T47D (cell line): ENCODE data around the gene ASIC1.

Experiments
- DNase-seq, 2 experiments: peaks; one replicate each; pipeline versions ENCODE4 v3.0.0 to v3.0.0-alpha.2; 2011 to 2012; ENCODE audit warnings: low read depth in 1 of 2, low spot score in 1 of 2
- JUND ChIP-seq: IDR thresholded peaks from 2 replicates; pipeline ENCODE4 v1.6.1; 2012; ENCODE audit warnings: low read depth
- in situ Hi-C: cut with HindIII; loops from 2 replicates; pipeline ENCODE4 v1.10.0; 2016; ENCODE audit warnings: low sequenced_read_pairs, low pct_unique_long_range_greater_than_20kb

Gene ASIC1

DNA sequence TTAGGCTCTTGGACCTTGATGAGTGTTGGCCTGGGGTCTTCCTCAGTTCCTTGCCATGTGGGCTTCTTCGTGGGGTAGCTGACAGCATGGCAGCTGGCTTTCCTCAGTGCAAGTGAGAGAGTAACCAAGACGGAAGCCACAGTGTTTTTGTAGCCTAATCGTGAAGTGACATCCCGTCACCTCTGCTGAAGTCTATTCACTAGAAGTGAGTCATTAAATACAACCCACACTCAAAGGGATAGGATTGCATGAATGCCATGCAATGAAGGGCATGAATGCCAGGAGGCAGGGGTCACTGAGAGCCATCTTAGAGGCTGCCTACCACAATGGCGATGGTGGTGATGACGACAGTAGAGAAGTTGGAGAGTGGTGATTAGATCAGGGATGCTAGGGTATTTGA is 13.5 kb upstream of the ASIC1 start:
- DNase-seq: no peak
- in situ Hi-C loops: no loop called here
- TF ChIP-seq JUND: no peak

DNA sequence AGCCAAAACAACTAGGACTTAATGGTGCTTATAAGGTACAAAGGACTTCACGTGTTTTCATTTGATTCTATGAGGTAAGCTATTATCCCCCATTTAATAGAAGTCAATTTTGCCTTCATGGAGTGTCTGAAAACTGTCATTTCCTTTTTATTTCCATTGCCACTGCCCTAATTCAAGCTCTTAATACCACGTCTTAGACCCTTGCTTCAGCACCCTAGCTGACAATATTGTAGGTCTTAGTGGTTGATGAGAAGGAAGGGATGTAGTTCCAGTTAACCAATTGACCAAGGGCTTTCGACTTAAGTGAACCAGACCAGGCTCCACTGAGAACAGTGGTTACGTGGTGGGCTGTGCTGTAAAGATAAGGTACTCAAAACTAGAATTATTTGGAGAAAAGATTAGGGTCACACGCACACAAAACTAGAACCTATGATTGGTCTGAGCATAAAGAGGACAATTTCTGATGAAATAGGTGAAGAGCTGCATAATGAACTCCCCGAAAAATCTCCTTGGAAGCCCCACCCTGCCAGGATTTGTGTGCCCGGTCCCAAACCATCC is 9.6 kb upstream of the ASIC1 start:
- in situ Hi-C loops: no loop called here
- no peak for TF ChIP-seq JUND
- no peak for DNase-seq

DNA sequence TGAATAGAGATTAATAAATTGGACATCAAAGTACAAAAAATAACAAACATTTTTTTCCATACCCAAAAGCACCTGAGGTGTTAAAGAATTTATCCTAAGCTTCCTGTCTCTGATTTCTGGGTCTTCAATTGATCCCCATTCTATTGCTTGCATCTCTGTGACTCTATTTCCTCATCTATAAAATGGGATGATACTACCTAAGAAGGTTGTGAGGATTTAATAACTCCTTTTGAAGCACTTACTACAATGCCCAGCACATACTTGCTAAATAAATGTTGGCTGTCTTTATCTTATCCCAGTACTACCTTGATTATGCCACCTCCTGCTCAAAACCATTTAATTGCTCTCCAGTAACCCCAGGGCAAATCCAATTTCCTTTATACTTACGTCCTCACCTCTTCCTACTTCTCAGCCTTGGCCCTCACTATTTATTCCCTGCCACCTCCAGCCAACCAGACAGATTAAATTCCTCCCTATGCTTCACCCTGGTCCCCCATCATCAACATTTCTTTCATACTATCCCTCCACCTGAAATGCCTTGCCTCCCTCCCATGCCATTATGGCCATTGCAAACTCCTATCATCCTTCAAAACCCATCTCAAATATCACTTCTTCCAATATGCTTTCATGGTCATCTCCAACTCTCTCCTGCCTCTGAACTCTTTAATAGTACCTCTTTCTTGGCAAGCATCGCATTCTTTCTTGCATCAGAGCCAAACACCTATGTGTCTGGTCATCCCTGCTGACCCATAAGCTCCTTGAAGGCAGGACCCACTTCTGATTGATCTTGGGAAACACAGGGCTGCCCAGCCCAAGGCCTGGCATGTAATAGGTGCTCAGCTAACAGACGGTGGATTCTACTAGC is 7.9 kb upstream of the ASIC1 start:
- TF ChIP-seq JUND: no peak
- in situ Hi-C loops: no loop called here
- DNase-seq: no peak

DNA sequence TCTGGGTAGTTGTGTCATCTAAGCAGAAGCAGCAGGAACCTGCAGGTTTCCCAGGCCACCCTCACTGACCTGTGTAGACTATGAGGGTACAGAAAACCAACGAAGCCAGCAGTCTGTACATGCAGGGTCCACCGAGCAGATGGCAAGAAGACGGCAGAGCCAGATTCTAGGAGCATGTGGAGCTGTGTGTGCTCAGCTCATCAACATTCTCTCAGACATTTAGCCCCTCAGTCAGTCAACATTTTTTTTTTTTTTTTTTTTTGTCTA is 7.3 kb upstream of the ASIC1 start:
- no peak for TF ChIP-seq JUND
- in situ Hi-C loops: no loop called here
- DNase-seq: no peak

DNA sequence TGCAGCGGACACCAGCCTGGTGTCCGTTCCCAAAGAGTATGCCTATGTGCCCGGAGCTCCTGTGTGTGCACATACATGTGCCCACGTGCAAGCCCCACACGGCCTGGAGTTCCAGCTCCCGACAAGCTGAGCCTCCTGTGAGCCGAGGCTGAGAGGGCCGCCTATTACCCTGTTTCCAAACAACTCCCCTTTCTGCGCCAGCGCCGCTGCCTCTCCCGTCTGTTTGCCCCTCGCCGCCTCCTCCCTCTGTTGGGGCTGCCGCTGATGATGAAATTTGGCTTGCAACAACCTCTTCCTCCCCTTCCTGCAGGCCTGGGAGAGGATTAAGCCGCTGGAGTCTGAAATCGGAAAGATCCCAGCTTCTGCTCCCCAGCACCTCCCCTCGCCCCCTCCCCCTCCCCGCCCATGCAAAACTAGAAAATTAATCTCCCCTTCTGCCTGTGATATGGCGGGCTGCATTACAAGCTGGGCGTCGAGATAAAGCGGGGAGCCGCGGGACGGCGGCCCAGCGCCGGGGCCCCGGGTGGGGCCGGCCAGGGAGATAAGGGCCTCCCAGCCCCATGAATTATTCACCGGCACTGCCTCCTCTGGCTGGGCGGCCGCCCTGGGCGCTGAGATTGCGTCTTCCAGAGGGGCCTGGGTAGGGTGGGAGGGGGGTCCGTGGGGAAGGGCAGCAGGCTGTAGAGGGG is 6.8 kb upstream of the ASIC1 start:
- no peak for DNase-seq
- no peak for TF ChIP-seq JUND
- in situ Hi-C loops: no loop called here

DNA sequence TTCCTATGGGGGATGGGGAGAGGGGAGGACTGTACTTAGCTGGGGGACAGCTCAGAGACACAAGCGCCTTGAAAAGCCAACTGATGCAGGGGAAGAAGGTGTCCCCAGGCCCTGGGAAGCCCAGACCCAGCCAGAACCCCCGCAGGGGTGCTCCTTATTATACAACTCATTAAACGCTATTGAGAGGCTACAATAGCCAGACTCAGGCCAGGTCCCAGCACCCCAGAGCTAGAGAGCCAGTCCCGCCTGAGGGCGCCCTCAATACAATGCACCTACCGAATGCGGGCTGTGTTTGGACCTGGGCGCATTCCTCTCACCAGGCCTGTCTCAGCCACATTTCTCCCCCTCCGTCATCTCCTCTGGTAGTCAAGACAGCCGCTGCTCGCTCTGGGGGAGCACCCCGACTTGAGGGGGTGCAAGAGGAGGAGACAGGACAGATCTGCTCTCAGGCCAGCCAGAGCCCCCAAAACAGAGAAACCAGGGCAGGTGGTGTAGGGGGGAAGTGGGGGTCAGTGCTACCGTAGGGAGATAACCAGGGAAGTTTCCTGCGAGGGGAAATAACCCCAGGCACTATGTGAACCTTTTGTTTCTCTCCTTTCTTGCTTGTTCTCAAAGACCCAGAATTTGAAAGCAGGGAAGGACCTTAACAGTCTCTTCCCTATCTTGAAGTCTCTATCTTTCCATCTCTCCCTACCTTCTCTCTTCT is 6.1 kb upstream of the ASIC1 start:
- no peak for TF ChIP-seq JUND
- DNase-seq: no peak
- in situ Hi-C loops: no loop called here

DNA sequence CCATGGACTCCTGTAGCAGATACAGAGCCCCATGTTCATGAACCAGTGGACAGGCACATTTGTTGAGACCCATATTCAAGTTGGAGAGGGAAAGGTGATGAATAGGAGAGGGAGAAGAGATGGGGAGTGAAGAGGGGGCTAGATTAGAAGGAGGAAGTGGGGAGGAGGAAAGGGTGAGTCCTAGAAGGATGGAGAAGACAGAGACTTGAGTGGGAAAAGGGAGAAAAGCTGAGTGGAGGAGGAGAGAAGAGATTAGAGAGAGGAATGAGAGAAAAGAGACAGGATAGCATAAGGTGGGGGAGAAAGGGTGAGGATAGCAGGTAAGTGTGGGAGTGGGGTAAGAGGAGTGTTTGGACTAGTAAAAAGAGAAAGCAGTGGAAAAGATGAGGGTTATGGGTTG is 4.9 kb upstream of the ASIC1 start:
- in situ Hi-C loops: no loop called here
- no peak for TF ChIP-seq JUND
- no peak for DNase-seq

DNA sequence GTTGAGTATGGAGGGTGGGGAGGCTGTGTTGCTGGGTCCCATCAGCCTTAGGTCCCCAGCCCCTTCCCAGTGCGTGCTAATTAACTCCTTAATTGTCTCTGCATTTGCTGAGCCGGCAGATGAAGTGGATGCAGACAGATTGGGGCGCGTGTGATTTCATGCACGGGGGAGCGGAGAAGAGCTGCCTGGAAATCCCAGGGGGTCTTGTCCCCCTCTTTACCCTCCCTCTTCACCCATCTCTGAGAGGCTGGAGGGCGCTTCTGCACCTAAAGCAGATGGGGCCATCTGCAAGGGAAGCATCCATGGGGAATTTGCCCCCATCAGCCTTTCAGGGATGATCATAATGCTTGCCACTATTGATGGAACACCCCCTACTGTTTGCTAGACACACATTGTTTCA is 4.4 kb upstream of the ASIC1 start:
- in situ Hi-C loops: no loop called here
- DNase-seq: no peak
- TF ChIP-seq JUND: no peak

DNA sequence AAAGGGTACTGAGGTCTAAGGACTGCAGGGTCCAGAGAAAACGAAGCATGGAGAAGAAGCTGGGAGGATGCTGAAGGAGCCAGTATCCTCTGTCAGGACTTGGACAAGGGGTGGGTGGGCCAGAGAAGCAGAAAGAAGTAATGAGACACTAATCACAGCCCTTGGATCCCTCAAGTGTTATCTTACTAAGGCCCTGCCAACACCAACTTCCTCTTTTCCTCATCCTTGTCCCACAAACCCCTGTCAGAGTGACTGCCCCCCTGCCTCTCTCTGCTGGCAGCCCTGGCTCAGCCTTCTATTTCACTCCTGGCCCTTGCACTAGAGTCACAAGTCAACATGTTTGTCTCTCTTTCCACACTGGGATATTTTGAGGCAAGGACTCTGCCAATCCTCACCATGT is 3.8 kb upstream of the ASIC1 start:
- TF ChIP-seq JUND: no peak
- DNase-seq: no peak
- in situ Hi-C loops: no loop called here

DNA sequence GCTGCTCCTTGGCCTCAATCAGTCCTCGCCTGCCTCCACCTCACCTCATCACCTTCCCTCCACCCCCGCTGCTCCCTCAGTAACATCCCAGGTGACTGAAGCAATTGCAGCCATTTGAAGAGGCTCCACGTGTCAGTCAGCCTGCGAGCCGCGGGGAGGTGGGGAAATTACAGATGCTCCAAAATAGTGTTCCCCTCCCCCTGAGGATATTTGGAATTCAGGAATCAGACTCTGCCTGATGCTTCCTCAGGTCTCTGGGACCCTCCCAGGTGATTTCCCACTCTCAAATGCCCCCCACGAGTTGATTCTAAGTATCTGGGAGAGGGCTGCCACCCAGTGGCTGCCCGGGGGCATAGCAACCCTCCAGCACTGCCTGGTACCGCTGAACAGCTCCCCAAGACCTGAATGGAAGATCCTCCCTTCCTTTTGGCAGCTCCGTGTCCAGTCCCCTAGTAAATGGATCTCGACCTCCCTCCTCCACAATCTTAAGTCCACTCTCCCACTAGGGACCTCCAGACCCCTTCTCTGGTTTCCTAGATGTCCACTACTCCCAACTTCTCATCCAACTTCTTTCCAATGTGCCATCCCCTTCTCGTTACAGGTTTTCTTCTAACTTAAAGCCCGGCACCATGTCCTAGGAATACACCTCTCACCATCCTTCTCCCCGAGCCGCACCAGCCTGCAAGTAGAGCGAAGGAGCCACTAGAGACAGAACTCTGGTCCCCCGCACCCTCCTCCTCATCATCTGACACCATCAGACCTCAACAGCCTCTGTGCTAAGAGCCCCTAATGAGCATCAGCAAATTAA is 1.4 kb upstream of the ASIC1 start:
- peak; percentile 73 to 89 for DNase-seq
- no peak for TF ChIP-seq JUND
- in situ Hi-C loops: no loop called here

DNA sequence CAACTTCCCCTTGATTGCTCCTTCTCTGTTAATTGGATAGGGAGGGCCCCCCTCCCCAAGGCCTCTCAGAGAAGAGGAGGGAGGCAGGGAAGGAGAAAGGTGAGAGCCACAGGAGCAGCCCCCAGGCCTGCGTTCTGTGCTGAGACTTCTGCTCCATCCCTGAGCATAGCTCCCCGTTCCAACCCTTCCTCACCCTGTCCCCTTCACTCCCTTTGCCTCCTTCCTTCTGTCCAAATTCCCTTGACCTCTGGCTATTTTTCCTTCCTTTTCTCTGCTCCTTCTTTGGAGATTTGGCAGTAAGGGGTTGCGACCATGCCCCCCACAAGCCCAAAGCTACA is 788 bp upstream of the ASIC1 start:
- DNase-seq: no peak
- in situ Hi-C loops: no loop called here
- no peak for TF ChIP-seq JUND

DNA sequence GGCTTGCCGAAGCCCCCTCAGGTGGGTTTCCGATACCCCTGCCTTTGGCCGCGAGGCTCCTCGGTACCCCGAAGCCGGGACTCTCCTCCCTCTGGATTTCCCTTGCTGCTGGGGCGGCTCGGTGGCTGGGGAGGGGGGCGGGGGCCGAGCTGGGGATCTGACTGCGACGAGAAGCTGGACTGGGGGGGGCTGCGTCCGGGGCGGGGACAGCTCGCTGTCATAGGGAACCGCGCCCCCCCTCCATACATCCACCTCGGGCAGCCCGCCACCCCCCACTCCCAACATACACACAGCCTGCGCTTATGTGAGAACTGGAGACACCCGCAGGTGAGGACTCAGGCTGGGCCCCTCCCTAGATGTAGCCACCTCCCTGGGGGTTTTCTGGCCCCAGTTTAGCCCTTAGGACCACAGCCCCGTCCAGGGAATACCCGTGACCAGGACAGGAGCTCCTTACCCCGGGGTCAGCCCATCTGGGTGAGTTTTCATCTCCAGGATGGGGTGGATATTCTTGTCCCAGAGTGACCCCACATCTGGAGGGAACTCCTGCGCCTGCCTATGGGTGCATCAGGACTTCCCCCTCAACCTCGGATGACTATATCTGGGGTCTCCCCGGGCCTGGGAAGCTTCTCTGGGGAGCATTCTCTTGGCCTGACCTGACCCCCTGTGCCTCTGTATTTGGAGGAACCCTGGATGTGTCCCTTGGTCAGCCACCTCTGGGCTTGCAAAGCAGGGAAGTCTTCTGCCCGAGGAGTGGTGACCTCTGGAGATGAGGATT is 687 bp downstream of the ASIC1 start:
- peak in 1 of 2 experiments; percentile 46 for DNase-seq
- in situ Hi-C loops: no loop called here
- TF ChIP-seq JUND: no peak
